Transverse colon (tissue), 3 donors: ENCODE data around the gene PUS7.

ENCODE experiments used
- EP300 ChIP-seq: sonication (generic); formaldehyde crosslinking; IDR thresholded peaks from one replicate; pipeline ENCODE4 v1.6.1; 2017; ENCODE audit warnings: antibody characterized with exemption, low read depth
- POLR2A ChIP-seq: fragments of 450-650 bp; IDR thresholded peaks from one replicate; pipeline ENCODE4 v1.6.1; 2016; ENCODE audit warnings: antibody characterized with exemption, mild to moderate bottlenecking, moderate library complexity
- POLR2AphosphoS5 ChIP-seq, 3 donors: sonication (generic); formaldehyde crosslinking; IDR thresholded peaks; one replicate each; pipeline ENCODE4 v1.6.1; 2016; ENCODE audit warnings: antibody characterized with exemption in 3 of 3

GRCh38 chr7:105532709-105533460 lies 10.8 kb upstream of the PUS7 start:
- TF ChIP-seq EP300 = no peak
- TF ChIP-seq POLR2A = no peak
- TF ChIP-seq POLR2AphosphoS5 (IDR thresholded peaks at IDR 0.05) = no peak
